ENCODE data around the gene RAB43.

The RAB43 gene

DNA sequence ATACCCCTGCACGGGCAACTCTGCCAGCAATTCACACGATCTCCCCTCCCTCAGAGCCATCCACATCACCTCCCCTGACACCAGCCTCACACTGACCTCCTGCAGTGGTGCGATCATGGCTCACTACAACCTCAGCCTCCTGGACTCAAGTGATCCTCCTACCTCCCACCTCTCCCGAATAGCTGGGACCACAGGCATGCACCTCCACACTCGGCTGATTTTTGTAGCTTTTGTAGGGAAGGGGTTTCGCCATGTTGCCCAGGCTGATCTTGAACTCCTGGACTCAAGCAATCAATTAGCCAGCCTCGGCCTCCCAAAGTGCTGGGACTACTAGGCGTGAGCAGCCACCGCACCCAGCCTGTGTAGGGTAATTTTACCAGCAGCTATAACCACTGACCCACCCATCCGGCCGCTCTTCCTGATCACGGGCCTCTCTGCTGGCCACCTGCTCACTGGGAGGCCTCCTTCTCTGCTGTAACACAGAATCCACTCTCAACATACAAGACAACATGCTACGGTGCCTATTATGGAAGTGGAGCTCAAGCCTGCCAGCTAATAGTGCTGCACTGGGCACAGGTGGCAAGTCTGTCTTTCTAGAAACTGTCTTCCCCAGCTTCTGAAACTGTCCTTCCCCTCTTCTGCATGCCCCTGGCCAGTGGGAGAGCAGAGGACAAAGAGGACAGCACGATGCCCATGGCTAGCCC is 56.4 kb downstream of the RAB43 start:
- no peaks in the 10 kb centered on the region for H3K4me1 ChIP-seq (ENCODE audit: insufficient read depth, low read length)
- H3K36me3 ChIP-seq (ENCODE audit: insufficient read depth, low read length) = no peaks in the 10 kb centered on the region
- H3K9ac ChIP-seq (ENCODE audit: low read depth, low read length) = no peak overlapping the region
- H3K9me3 ChIP-seq (ENCODE audit: control insufficient read depth, insufficient read depth, low read length) = no peaks in the 10 kb centered on the region

- Histone ChIP-seq H3K4me1 (ENCODE audit: insufficient read depth, low read length) (no peaks in the 10 kb centered on the region), H3K9ac (ENCODE audit: low read depth, low read length) (no peak overlapping the region), H3K36me3 (ENCODE audit: insufficient read depth, low read length) (no peaks in the 10 kb centered on the region), H3K9me3 (ENCODE audit: control insufficient read depth, insufficient read depth, low read length) (no peaks in the 10 kb centered on the region)
Observed at GRCh38 chr3:129063841-129064482, 57.6 kb downstream of the RAB43 start.

- H3K36me3 ChIP-seq (ENCODE audit: insufficient read depth, low read length) = no peaks in the 10 kb centered on the region
- no peaks in the 10 kb centered on the region; the same call in 1 of the 2 replicates for H3K4me1 ChIP-seq (ENCODE audit: insufficient read depth, low read length)
- no peaks in the 10 kb centered on the region for H3K9me3 ChIP-seq (ENCODE audit: control insufficient read depth, insufficient read depth, low read length)
- H3K9ac ChIP-seq (ENCODE audit: low read depth, low read length) = no peak overlapping the region
Observed at GRCh38 chr3:129063091-129063640, 58.4 kb downstream of the RAB43 start.

- Histone ChIP-seq H3K4me1 (ENCODE audit: insufficient read depth, low read length) (no peaks in the 10 kb centered on the region; the same call in 1 of the 2 replicates), H3K36me3 (ENCODE audit: insufficient read depth, low read length) (no peaks in the 10 kb centered on the region), H3K9me3 (ENCODE audit: control insufficient read depth, insufficient read depth, low read length) (no peaks in the 10 kb centered on the region), H3K9ac (ENCODE audit: low read depth, low read length) (no peak overlapping the region)
Observed at GRCh38 chr3:129061888-129062834, 59.4 kb downstream of the RAB43 start.

- Histone ChIP-seq H3K9me3 (ENCODE audit: control insufficient read depth, insufficient read depth, low read length) (no peaks in the 10 kb centered on the region), H3K9ac (ENCODE audit: low read depth, low read length) (no peak overlapping the region), H3K4me1 (ENCODE audit: insufficient read depth, low read length) (no peaks in the 10 kb centered on the region; the same call in 1 of the 2 replicates), H3K36me3 (ENCODE audit: insufficient read depth, low read length) (no peaks in the 10 kb centered on the region)
Observed at GRCh38 chr3:129061023-129061887, 60.3 kb downstream of the RAB43 start.

GRCh38 chr3:129060276-129061022 is 61.2 kb downstream of the RAB43 start, which contains the start of gene GP9:
GP9 (plus strand) TSS chr3:129060779; CDS start chr3:129061740, 961 bp downstream.
- Histone ChIP-seq H3K4me1 (ENCODE audit: insufficient read depth, low read length) (no peaks in the 10 kb centered on the region; the same call in 1 of the 2 replicates), H3K9me3 (ENCODE audit: control insufficient read depth, insufficient read depth, low read length) (no peaks in the 10 kb centered on the region), H3K36me3 (ENCODE audit: insufficient read depth, low read length) (no peaks in the 10 kb centered on the region), H3K9ac (ENCODE audit: low read depth, low read length) (no peak within 1 kb of the TSS)

DNA sequence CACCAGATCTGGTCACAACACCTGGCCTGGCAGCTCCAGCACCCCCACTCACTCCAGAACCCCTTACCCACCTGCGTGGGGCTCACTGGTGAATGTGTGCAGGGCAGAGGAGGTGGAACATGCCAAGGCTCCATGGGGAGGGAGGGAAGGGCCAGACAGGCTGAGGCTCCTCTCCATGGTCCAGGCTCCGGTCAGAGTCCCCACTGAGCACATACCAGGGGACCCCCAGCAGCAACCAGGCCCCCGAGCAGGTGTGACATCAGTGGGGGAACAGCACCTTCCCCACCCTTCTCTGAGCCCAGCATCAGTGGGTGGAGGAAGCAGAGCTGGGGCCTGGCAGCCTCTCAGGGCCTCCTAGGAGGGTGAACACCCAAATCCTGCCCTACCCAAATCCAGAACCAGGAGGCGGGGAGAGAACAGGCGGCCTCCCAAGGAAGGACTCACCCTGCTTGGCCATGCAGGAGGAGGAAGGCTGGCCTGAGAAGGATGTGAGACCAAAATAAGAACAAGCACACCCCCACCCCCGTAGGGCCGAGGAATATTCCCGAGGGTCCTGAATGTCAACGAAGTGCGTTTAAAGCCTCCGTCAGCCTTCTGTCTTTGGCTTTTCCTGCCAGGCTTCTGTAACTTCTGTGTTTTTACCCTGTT is 62.2 kb downstream of the RAB43 start:
- H3K9ac ChIP-seq (ENCODE audit: low read depth, low read length) = no peak overlapping the region
- no peaks in the 10 kb centered on the region for H3K36me3 ChIP-seq (ENCODE audit: insufficient read depth, low read length)
- H3K9me3 ChIP-seq (ENCODE audit: control insufficient read depth, insufficient read depth, low read length) = no peaks in the 10 kb centered on the region
- no peaks in the 10 kb centered on the region; the same call in 1 of the 2 replicates for H3K4me1 ChIP-seq (ENCODE audit: insufficient read depth, low read length)

DNA sequence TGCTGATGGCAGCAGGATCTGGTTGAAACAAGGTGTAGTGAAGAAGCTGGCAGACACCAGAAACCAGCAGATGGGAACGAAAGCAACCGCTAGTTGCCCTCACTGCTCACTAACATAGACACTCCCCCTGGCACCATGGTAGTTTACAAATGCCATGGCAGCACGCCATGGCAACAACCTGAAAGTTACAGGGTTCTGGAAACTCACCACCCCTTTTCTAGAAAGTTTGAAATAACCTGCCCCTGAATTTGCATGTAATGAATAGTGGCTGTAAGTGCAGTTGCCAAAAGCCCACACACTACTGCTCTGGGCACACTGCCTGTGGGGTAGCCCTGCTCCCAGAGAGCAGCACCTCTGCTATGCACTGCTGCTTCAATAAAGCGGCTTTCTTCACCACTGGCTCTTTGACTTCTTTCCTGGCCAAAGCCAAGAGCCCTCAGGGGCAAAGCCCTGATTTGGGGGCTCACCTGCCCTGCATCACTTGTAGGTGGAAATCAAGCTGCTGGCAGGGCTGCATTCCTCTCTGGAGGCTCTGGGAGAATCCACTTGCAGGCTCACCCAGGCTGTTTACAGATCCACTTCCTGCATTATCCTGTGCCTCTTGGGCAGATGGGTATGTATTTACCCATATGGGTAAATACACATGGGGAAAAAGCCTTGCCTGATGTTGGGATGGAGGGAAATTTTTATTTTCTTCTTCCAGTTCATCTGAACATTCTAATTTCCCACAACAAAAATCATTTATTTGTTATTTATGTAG is 63.0 kb downstream of the RAB43 start:
- H3K9ac ChIP-seq (ENCODE audit: low read depth, low read length) = no peak overlapping the region
- no peaks in the 10 kb centered on the region; the same call in 1 of the 2 replicates for H3K4me1 ChIP-seq (ENCODE audit: insufficient read depth, low read length)
- no peaks in the 10 kb centered on the region for H3K9me3 ChIP-seq (ENCODE audit: control insufficient read depth, insufficient read depth, low read length)
- no peaks in the 10 kb centered on the region for H3K36me3 ChIP-seq (ENCODE audit: insufficient read depth, low read length)

GRCh38 chr3:129057249-129057648 is 64.4 kb downstream of the RAB43 start:
- Histone ChIP-seq H3K9me3 (ENCODE audit: control insufficient read depth, insufficient read depth, low read length) (no peaks in the 10 kb centered on the region), H3K4me1 (ENCODE audit: insufficient read depth, low read length) (no peaks in the 10 kb centered on the region; the same call in 1 of the 2 replicates), H3K9ac (ENCODE audit: low read depth, low read length) (no peak overlapping the region), H3K36me3 (ENCODE audit: insufficient read depth, low read length) (no peaks in the 10 kb centered on the region)

DNA sequence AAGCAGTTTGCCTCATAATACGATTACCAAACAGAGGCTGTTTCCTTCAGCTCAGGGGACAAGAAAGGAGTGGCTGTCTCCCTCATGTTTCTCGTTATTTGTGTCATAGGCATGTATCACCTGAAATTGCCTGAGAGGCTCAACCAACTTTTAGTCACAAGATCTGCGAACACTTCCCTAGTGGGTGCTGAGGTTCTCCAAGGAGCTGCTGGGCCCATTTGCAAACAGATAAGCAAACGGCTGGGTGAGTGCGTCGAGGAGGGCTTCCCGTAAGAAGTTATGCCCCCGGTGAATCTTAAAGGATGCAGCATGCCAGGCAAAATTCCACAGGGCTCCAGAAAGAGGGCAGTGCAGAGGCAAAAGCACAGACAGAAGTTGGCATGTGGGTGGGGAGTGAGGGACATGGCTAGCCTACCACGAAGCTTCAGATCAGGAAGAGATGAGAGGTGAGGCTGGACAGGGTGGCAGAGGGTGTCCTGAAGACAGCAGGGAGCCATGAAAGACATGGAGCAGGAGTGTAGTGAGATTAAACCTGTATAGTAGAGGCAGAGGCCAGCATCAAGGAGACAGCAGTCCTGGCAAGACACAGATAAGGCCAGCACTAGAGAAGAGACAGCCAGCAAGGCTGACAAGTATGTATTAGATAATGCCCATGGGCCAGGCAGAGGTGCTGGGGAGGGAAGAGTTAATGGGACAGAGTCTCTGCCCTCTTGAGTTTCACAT is 65.0 kb downstream of the RAB43 start:
- no peak overlapping the region for H3K9ac ChIP-seq (ENCODE audit: low read depth, low read length)
- H3K4me1 ChIP-seq (ENCODE audit: insufficient read depth, low read length) = no peaks in the 10 kb centered on the region; the same call in 1 of the 2 replicates
- no peaks in the 10 kb centered on the region for H3K9me3 ChIP-seq (ENCODE audit: control insufficient read depth, insufficient read depth, low read length)
- H3K36me3 ChIP-seq (ENCODE audit: insufficient read depth, low read length) = no peaks in the 10 kb centered on the region

GRCh38 chr3:129054605-129055104 is 66.9 kb downstream of the RAB43 start:
- no peaks in the 10 kb centered on the region for H3K36me3 ChIP-seq (ENCODE audit: insufficient read depth, low read length)
- no peaks in the 10 kb centered on the region; the same call in 1 of the 2 replicates for H3K4me1 ChIP-seq (ENCODE audit: insufficient read depth, low read length)
- no peak overlapping the region for H3K9ac ChIP-seq (ENCODE audit: low read depth, low read length)
- H3K9me3 ChIP-seq (ENCODE audit: control insufficient read depth, insufficient read depth, low read length) = no peaks in the 10 kb centered on the region
